ENCODE data around the gene ZBTB42.

DNA sequence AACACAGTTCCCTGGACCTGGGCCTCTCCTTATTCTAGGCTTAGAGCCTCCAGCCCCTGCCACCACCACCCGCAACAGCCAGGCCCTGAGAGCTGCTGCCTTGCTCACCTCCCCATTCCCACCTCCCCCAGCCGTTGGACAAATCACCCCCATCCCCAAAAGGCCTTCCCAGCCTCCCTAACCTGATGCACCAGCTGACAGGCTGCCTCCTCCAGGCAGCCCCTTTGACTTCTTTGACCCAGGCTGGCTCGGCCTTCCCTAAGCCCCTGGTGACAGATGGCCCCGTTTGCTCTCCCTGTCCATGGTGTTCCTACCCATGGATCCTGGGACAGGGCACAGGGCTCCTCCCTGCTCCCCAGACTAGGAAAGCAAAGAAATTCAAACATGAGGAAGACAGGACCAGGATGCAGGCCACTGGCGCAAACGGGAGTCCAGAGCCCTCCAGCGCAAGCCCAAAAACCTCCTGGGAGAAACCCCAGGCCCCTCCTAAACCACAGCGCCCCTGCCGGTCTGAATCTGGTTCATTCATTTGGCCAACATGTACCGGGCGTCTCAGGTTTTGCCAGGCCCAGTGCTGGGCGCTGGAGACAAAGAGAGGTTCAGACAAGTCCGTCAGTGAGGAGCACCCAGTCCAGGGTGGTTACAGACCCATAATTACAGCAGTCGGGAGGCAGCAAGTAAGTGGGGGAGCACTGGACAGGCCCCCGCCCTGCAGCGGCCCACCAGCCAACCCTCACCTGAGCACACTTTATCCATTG, 7.8 kb upstream of the ZBTB42 start:
- TF ChIP-seq, protein P1, sequence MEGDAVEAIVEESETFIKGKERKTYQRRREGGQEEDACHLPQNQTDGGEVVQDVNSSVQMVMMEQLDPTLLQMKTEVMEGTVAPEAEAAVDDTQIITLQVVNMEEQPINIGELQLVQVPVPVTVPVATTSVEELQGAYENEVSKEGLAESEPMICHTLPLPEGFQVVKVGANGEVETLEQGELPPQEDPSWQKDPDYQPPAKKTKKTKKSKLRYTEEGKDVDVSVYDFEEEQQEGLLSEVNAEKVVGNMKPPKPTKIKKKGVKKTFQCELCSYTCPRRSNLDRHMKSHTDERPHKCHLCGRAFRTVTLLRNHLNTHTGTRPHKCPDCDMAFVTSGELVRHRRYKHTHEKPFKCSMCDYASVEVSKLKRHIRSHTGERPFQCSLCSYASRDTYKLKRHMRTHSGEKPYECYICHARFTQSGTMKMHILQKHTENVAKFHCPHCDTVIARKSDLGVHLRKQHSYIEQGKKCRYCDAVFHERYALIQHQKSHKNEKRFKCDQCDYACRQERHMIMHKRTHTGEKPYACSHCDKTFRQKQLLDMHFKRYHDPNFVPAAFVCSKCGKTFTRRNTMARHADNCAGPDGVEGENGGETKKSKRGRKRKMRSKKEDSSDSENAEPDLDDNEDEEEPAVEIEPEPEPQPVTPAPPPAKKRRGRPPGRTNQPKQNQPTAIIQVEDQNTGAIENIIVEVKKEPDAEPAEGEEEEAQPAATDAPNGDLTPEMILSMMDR (IDR thresholded peaks at IDR 0.05), result no peak
- no peak for TF ChIP-seq POLR2AphosphoS5 (IDR thresholded peaks at IDR 0.05)

All from transverse colon (tissue), 4 donors.